GM18951 (cell line): ENCODE results near the gene ERICH2.

Experiments used
- POLR2A ChIP-seq: IDR thresholded peaks from 4 replicates; pipeline ENCODE4 v1.6.1; 2011; ENCODE audit warnings: mild to moderate bottlenecking; ENCODE audit not compliant: insufficient read length, insufficient read depth; ENCODE audit errors: extremely low read depth
- in situ Hi-C: fragments of 300-500 bp; cut with MboI; formaldehyde crosslinking; loops from one replicate; pipeline ENCODE4 v1.12.0; 2022; ENCODE audit warnings: low sequenced_read_pairs, mixed read lengths, inconsistent platforms; ENCODE audit not compliant: unreplicated experiment

The ERICH2 gene

DNA sequence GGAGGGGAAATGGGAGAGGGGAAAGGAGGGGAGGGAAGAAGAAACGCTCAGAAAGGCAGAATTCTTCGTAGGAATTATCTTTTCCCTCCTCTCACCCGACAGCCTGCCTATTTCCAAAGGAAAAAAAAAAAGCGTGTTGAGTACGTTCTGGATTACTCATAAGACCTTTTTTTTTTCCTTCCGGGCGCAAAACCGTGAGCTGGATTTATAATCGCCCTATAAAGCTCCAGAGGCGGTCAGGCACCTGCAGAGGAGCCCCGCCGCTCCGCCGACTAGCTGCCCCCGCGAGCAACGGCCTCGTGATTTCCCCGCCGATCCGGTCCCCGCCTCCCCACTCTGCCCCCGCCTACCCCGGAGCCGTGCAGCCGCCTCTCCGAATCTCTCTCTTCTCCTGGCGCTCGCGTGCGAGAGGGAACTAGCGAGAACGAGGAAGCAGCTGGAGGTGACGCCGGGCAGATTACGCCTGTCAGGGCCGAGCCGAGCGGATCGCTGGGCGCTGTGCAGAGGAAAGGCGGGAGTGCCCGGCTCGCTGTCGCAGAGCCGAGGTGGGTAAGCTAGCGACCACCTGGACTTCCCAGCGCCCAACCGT, 46.4 kb downstream of the ERICH2 start, which contains the start of gene GAD1:
GAD1 (plus strand) TSS at position 384 of the 589 bp plus-strand sequence. CDS start 1,705 bp downstream, outside the sequence.
- in situ Hi-C loops = loop anchor here (10.0 kb wide), 3 partner anchors 102 to 582 kb away; partner anchors contain the start of gene SP5
- no peak for TF ChIP-seq POLR2A

DNA sequence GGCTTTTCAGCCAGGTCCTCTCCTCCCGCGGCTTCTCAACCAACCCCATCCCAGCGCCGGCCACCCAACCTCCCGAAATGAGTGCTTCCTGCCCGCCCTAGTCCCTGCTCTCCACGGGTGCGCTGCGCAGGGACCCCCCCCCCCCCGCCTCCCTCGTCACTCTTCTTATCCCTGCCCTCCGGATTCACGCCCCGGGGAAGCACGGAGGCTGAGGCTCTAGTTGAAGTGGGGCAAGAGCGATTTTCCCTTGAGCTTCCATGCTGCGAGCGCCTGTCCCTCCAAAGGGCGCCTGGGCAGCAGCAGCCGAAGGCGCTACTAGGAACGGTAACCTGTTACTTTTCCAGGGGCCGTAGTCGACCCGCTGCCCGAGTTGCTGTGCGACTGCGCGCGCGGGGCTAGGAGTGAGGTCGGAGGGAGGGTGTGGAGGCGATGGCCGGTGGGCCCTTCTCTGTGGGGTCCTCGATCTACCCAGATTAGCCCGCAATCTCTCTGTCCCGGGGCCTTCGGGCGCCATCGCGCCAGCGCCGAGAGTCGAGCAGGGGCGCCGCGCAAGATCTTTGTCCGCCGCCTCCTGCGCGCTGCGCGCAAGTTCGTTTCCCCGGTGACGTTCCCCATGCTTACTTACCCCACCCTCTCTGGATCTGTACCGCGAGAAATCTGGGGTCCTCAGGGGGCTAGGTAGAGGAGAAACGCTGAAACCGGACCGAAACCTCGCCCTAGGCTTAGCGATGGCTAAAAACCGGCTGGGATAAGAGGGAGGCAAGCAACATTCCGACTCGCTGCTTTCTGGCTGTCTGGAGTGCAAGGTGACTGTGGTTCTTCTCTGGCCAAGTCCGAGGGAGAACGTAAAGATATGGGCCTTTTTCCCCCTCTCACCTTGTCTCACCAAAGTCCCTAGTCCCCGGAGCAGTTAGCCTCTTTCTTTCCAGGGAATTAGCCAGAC, 47.2 kb downstream of the ERICH2 start:
- in situ Hi-C loops = loop anchor here (10.0 kb wide), 3 partner anchors 103 to 583 kb away; partner anchors contain the start of gene SP5
- TF ChIP-seq POLR2A = no peak

DNA sequence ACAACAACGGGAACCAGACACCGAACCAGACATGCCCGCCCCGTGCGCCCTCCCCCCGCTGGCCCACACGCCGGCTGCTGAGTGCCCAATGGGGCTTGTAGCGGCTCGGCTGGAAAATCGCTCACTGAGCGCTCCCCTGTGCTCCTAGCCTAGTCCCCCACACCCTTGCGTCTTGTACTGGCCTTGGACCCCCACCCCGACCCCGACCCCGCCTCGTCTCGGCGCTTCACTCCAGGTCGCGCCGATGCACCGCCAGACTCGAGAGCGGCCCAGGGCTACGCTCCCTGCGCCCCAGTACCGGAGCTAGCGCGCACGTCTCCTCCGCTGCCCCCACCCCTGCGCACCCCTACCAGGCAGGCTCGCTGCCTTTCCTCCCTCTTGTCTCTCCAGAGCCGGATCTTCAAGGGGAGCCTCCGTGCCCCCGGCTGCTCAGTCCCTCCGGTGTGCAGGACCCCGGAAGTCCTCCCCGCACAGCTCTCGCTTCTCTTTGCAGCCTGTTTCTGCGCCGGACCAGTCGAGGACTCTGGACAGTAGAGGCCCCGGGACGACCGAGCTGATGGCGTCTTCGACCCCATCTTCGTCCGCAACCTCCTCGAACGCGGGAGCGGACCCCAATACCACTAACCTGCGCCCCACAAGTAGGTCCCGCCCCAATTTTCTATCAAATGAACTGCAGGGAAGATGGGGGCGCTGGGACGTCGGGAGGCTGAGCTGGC, 48.0 kb downstream of the ERICH2 start:
- TF ChIP-seq POLR2A = no peak
- in situ Hi-C loops = loop anchor here (10.0 kb wide), 3 partner anchors 103 to 583 kb away; partner anchors contain the start of gene SP5

DNA sequence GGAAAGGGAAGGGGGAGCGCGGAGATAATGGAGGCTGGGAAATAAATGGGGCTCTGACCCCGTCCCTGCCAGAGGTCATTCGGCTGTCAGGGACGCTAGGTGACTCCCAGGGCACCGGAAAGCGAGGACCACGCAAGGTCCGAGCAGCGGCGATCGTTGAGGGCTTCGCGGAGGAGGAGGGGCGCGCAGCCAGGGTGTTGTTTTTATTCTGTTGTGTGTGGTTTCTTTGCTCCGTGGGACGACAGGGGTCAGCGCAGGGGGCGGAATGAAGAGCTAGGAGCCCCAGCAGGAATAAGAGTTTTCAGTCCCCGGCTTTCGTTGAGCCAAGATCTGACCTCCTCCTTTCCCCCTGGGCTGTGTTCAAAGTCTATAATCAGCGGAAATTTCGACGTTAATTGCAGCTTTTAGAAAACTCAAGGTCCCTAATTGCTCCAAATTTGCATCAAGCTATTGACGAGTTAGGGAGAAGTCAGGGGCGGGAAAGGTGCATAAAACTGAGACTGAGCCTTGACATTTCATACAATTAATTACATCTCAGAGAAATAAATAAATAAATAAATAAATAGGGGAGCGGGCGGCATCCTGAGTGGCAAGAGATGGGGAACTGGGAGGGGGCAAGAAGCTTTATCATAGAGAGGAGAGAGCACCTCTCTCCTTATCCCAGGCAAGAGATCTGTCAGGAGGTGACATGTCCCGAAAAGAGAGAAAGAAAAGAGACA, 48.7 kb downstream of the ERICH2 start:
- in situ Hi-C loops = loop anchor here (10.0 kb wide), 3 partner anchors 104 to 584 kb away; partner anchors contain the start of gene SP5
- TF ChIP-seq POLR2A = no peak

DNA sequence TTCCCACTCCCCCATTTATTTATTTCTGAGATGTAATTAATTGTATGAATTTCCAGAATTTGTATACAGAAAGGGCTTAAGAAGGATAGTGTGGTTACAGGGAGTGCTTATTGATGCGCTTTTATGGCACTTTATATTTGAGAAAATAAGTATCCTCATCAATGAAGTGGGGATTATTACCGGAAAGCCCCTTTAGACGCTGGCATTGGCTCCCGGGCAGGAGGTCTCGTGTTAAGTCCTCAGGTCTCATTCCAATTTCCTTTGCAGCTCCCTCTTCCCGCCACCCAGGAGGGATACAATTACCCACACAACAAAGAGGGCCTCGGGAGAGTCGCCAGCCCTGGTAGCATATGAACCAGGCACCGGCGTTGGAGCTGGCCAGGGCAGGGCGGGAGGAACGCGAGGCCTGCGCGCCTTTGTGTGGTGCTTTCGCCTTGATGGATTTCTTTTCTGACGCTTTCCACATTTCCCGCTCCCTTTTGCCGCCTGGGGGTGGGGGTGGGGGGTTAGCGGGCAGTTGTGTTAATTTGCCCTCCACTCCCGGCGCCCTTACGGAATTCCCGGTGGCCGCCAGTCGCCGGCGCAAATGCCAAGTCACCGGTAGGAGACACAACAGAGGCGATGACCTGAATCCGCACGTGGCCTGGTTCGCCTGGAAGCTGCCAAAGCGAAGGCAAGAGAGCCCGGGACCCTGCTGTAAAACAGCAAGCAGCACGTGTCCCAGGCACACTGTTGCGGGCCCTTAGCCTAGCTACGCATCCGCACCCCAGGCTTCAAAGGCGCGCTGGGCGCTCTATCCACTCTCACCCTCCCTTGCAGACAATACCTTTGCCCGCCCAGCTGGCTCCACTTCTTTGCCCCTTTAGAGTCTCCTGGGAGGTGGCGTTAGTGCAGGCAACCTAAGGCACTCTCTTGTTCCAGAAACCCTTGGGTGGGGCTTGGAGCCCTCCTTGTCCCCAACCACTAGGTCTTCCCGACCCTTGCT, 49.8 kb downstream of the ERICH2 start:
- in situ Hi-C loops = loop anchor here (10.0 kb wide), 3 partner anchors 105 to 585 kb away; partner anchors contain the start of gene SP5

DNA sequence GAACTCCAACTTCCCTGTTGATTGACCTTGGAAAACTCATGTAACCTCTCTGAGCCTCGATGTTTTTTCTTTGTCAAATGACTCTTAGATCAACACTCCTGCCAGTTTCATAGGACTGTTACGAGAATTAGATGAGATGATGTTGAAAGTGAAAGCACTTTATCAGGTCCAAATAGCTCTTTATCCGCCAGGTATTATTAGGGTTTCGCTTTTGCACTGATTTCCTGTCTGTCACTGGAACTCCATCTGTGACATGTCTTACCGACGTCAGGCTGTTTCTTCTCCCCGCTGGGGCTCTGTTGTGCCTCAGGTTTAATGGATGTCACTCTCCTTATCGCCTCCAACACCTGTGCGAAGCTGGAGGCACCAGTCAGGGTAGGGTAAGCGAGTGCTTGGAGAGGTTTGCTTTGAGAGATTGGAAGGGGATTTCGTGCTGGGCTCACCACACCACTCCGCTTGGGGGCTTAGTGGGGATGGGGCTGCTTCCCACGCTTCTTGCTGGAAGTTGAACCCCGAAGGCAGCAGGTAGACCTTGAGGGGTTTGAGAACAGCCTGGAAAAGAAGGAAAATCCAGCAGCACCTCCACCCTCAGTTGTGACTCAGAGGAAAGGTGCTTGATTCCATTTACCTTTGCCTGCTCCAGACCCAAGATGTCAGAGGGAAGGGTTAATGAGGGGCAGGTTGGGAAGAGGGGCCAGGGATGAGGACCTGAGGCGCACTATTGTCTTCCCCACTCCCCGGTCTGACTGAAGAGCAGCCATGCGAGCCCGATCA, 50.8 kb downstream of the ERICH2 start:
- TF ChIP-seq POLR2A = no peak
- in situ Hi-C loops = no loop called here

More for the DNA sequence above, 49.8 kb downstream of the ERICH2 start:
- no peak for TF ChIP-seq POLR2A

DNA sequence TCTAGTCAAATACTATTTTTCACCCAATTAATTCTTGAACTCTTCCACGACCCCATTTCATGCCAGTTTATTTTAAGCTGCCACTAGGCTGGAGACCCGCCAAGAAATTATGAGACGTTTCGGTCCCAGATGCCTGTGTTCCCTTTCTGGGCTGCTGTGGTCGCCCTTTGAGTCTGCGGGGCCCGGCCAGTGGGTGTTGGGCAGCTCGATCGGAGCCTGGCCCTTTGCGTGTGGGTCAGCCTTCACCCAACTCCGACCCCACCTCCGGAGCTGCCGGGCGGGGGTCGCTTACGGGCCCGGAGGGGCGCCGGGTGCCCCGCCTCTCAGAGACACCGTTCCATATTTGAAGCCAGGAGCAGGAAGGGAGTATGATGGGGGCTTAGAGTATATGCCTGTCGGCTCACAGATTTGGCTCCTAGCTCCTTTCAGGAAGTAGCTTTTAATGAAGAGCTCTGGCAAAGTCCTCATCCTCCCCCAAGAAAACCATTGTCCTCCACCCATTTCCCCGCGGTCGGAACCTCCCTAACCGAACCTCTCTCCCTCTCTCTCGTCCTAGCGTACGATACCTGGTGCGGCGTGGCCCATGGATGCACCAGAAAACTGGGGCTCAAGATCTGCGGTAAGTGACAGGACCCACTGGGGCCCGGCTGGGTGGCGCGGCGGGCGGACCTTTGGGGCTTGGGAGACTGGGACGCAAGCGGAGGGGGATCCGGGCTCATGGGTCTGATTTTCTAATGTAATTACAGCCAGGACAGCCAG, 51.5 kb downstream of the ERICH2 start:
- in situ Hi-C loops = no loop called here
- no peak for TF ChIP-seq POLR2A

DNA sequence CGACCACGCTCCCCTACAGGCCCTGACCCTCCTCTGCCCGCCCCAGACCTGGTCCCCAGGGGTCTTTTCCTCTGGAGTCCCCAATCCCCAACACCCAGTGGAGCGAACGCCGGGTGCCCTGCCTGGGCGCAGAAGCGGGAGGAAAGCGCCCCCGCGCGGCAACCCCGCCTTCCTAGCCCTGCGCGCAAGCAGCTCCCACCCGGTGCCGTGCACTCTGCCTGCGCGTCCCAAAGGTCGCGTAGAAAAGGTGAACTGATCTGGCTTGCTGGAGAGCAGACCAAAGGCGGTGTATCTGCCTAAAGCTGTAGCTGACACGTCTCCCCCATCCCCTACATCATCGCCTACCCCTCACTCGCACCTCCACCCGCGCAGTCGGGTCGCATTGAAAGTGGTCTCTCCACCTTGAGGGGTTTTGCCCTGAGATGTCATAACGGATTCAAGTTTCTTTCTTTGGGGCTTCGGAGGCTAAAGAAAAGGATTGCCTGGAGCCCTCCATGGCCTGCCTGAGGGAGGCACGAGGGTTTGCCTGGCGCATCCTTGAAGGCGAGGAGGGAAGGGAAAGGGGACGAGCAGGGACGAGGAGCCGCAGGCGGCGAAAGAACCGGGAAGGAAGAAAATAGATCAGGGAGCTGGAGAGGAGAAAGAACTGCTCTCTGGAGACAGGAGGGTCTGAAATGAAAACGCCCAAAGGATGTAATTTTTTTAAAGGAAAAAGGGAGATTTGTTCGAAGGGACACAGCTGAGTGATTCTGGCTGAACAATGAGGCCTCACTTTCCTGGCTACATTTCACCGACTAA, 52.3 kb downstream of the ERICH2 start:
- no peak for TF ChIP-seq POLR2A
- in situ Hi-C loops = no loop called here

DNA sequence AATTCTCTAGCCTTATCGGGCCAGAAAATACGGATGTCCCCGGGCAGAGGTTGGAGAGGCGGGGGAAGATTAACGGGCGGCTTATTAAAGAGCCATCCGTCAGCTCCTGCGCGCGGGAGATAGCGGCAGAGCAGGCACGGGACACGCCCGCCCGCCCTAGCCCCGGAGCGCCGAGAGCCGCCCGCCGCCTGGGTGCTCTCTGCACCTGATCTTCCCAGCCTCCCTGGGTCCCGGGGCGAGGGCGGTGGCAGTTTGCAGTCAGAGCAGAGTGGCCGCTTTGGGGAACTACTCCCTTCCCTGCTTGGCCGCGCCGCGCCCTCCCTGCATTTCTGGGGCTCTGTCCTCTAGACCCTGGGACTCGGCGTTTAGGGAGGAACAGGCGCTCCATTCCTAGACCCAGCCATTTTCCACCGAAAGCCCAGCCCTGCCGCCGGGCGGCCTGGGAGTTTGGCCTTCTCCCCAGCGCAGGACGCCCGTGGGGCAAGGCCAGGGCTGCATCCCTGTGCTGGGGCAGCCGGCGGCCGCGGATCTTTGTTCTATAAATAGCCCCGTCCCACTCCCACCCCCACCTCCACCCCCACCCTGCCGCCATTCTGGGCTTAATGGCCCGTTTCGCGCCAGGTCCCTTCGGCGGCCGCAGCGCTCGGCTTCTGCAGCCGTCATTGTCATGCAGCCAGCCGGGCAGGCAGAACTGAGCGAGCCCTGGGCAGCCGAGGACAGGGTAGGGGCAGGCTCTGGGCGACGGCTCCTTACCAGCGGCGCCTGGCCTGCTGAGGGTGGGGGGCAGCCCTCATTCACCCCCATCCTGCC, 53.1 kb downstream of the ERICH2 start:
- TF ChIP-seq POLR2A = no peak
- in situ Hi-C loops = no loop called here
